ENCODE data around the gene CTSW. TPM values are rescaled to one million over a fixed set of nuclear protein-coding genes. Genes with fewer than 3 reads are reported as not detected.
"Not testable (repeated sequence)": the region's sequence is repeated elsewhere in the genome, so short reads cannot be mapped to it uniquely, and the experiment has no call there.

The CTSW gene
- total RNA-seq, 1 donor from 2014 or later, result 17.2 TPM

DNA sequence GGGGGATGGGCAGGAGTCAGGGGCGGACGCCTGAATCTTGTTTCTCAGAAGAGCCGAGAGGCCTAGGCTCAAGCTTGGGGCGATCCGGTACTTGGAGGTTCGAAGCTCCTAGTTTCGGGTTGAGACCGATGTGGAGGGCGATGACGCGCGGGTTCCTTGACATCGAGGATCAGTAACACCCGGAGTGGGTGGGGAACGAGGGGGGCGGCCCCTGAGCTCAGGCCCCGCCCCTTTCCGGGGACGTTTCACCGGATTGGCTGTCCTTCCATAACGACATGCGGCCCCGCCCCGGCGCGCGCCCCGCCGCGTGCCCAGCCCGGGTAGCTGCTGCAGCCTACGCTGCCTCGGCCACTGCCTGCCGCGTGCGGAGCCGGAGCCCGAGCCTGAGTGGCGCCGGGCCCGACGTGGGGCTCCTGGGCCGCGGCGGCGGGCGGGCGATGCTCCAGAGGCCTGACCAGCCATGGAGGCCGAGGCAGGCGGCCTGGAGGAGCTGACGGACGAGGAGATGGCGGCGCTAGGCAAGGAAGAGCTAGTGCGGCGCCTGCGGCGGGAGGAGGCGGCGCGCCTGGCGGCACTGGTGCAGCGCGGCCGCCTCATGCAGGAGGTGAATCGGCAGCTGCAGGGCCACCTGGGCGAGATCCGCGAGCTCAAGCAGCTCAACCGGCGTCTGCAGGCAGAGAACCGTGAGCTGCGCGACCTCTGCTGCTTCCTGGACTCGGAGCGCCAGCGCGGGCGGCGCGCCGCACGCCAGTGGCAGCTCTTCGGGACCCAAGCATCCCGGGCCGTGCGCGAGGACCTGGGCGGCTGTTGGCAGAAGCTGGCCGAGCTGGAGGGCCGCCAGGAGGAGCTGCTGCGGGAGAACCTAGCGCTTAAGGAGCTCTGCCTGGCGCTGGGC is 10.9 kb downstream of the CTSW start, which contains the start of gene CCDC85B:
TSS of gene CCDC85B (plus strand) at position 350 of the 895 bp plus-strand sequence. CDS start at position 461, 111 bp downstream.
- DNase-seq (peak; percentile 99), ATAC-seq (peak; percentile 89)
- Histone ChIP-seq H3K4me3 (peak within 1 kb of the TSS; percentile 91), H3K9me3 (no peaks in the 10 kb centered on the region), H3K36me3 (peaks cover 15% of the 10 kb centered on the region), H3K27ac (peak within 1 kb of the TSS; percentile 96), H3K27me3 (no peaks in the 10 kb centered on the region), H3K4me1 (peaks cover 52% of the 10 kb centered on the region)
- TF ChIP-seq, protein P1, sequence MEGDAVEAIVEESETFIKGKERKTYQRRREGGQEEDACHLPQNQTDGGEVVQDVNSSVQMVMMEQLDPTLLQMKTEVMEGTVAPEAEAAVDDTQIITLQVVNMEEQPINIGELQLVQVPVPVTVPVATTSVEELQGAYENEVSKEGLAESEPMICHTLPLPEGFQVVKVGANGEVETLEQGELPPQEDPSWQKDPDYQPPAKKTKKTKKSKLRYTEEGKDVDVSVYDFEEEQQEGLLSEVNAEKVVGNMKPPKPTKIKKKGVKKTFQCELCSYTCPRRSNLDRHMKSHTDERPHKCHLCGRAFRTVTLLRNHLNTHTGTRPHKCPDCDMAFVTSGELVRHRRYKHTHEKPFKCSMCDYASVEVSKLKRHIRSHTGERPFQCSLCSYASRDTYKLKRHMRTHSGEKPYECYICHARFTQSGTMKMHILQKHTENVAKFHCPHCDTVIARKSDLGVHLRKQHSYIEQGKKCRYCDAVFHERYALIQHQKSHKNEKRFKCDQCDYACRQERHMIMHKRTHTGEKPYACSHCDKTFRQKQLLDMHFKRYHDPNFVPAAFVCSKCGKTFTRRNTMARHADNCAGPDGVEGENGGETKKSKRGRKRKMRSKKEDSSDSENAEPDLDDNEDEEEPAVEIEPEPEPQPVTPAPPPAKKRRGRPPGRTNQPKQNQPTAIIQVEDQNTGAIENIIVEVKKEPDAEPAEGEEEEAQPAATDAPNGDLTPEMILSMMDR (IDR thresholded peaks at IDR 0.05), result no peak
- intact Hi-C loops (cut with DNase I), result no loop called here

DNA sequence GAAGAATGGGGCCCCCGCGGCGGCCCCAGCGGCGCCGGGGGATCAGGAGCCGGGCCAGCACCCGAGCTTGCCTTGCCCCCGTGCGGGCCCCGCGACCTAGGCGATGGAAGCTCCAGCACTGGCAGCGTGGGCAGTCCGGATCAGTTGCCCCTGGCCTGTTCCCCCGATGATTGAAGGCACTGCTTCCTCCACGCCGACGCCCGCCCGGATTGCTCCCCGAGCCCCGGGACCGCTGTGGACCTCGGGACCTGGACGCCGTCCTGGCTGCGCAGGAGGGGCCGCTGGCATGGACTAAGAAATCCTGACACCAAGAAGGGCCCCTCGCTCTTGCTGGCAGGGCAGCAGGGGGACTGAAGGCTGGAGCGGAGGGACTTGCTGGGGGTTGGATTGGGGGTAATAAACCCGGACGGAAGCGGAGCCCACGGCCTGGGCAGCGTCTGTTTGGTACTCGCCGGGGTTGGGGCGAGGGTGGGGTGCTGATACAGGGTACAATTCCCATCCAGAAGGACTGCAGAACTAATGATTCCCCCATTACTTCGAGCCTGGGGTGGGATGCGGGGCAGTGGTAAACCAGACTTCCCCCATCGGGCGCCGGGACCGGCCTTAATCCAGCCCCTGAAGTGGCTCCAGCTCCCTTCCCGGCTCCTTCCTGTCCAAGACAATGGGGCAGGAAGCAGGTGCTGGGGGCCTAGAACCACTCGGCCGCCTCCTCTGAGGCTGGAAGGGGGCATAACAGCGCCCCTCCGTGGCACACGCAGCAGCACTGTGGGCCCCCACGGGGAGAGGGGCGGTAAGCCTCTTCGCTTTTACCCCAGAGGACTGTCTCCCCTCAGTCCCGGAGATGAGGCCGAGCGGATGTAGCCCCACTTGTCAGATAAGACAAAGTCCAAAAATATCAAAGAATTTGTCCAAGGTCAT is 11.8 kb downstream of the CTSW start:
- no peak for DNase-seq
- H3K4me1 ChIP-seq, result peaks cover 52% of the 10 kb centered on the region
- intact Hi-C loops (cut with DNase I), result no loop called here
- H3K27ac ChIP-seq, result peak overlapping the region; percentile 96
- TF ChIP-seq, protein P1 (IDR thresholded peaks at IDR 0.05), result peak; percentile 37
- no peaks in the 10 kb centered on the region for H3K9me3 ChIP-seq
- no peak for ATAC-seq
- no peaks in the 10 kb centered on the region for H3K27me3 ChIP-seq
- peaks cover 8% of the 10 kb centered on the region for H3K36me3 ChIP-seq
- peak overlapping the region; percentile 91 for H3K4me3 ChIP-seq

DNA sequence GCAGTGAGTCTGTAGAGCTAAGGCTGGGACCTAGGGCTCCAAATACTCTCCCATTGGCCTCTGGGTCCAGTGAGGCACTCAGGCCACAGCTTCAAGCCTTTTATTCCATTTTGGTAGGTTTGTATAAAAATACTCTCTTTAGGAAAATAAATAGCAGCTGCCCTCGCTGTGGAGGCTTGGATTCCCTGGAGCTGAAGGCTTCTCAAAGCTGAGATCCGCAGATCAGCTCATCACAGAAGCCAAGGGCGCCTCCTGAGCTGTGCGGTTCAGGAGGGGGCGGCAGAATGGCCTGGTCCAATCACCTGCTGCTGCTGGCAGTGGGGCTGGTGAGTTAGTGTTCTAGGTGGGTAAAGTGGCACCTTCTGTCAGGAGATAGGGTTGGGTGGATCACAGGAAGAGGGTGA is 12.5 kb downstream of the CTSW start:
- Histone ChIP-seq H3K27ac (peak overlapping the region; percentile 96), H3K4me1 (peaks cover 48% of the 10 kb centered on the region), H3K4me3 (peak overlapping the region; percentile 91)
- intact Hi-C loops (cut with DNase I); H3K9me3 ChIP-seq; H3K27me3 ChIP-seq; ATAC-seq; DNase-seq; H3K36me3 ChIP-seq: not testable (repeated sequence)

DNA sequence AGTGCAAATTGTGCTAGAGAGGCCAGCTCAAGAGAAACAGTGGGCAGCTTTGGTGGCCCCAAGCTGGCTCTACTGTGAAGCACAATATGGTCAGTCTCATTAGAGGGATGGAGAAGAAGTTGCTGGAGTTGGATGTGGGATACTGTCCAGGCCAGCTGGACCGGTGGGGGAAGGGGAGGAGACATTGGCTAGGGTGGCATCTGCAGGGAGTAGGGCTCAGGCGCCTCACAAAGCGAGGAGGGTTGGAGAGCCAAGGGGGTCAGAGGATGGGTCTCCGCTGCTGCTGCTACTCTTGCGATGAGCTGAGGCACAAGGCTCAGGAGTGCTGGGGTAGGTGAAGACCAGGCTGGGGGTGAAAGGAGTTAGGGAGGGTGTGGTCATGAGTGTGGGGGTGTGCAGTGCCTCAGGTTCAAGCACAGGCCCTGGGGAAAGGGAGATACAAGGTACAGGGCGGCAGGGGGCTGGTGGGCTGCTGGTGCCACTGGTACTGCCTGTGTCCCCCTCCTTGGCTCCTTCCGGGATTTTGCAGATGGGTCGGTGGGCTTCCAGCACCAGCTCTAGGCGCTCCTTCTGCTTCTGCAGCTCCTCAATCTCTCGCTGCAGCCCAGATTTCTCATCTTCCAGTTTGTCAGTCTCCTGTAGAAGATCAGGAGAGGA is 13.2 kb downstream of the CTSW start:
- peaks cover 42% of the 10 kb centered on the region for H3K4me1 ChIP-seq
- H3K27me3 ChIP-seq, result no peaks in the 10 kb centered on the region
- no peak for ATAC-seq
- H3K9me3 ChIP-seq, result no peaks in the 10 kb centered on the region
- no peak for DNase-seq
- no peaks in the 10 kb centered on the region for H3K36me3 ChIP-seq
- peak overlapping the region; percentile 96 for H3K27ac ChIP-seq
- TF ChIP-seq, protein P1 (IDR thresholded peaks at IDR 0.05), result no peak
- intact Hi-C loops (cut with DNase I), result no loop called here
- peak overlapping the region; percentile 91 for H3K4me3 ChIP-seq

DNA sequence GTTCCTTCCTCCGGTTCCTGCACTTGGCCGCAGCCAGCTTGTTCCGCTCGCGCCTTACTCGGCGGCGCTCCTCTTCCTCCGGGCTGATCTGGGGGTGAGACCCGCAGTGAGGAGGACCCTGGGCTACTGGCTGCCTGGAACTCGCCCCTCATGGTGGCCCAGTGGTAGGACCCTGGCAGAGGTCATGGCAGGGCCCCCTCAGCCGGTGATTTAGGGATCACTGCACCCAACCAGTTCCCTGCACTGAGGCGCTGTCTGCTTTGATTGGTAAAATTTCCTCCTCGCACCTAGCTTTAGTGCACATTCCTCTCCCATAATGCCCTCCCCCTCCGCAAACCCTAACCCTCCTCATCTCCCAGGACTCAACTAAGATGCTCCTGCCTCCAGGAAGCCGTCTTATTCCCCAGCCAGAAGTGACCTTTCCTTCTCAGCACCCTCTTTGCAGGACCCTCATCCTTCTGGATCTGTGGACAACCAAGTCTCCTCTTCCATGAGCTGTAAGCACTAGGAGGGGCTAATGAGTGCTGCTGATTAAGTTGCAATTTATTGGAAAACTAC is 14.5 kb downstream of the CTSW start:
- DNase-seq, result no peak
- intact Hi-C loops (cut with DNase I), result no loop called here
- H3K4me1 ChIP-seq, result peaks cover 48% of the 10 kb centered on the region
- no peaks in the 10 kb centered on the region for H3K27me3 ChIP-seq
- no peaks in the 10 kb centered on the region for H3K36me3 ChIP-seq
- TF ChIP-seq, protein P1 (IDR thresholded peaks at IDR 0.05), result no peak
- H3K9me3 ChIP-seq, result no peaks in the 10 kb centered on the region
- H3K4me3 ChIP-seq, result peak overlapping the region; percentile 91
- peak overlapping the region; percentile 87 for H3K27ac ChIP-seq
- peak; percentile 2 for ATAC-seq

Measured in upper lobe of right lung (tissue), 1 donor.